HEK293T (cell line): ENCODE data around the gene PNPO.
"Not testable (repeated sequence)": the region's sequence is repeated elsewhere in the genome, so short reads cannot be mapped to it uniquely, and the experiment has no call there.

Source experiments
- CTCF ChIA-PET: fragments of 350-600 bp; formaldehyde crosslinking; extraction: SDS; loops from one replicate; lab custom pipeline; 2021; ENCODE audit warnings: antibody characterized with exemption, inconsistent platforms; lab: Yijun Ruan, JAX
- POLR2A ChIA-PET: fragments of 350-600 bp; formaldehyde crosslinking; extraction: SDS; loops from one replicate; lab custom pipeline; 2020; ENCODE audit warnings: antibody characterized with exemption, inconsistent platforms; lab: Yijun Ruan, JAX
- DNase-seq: peaks from one replicate; pipeline ENCODE4 v3.0.0; 2012; ENCODE audit warnings: mixed read lengths; ENCODE audit errors: extremely low spot score
- ARNT ChIP-seq: fragments of 450-650 bp; IDR thresholded peaks from 2 replicates; pipeline ENCODE4 v1.6.1; 2017; ENCODE audit warnings: mild to moderate bottlenecking
- BHLHE40 ChIP-seq: fragments of 450-650 bp; IDR thresholded peaks from 2 replicates; pipeline ENCODE4 v1.6.1; 2016; ENCODE audit warnings: mild to moderate bottlenecking, moderate library complexity, borderline replicate concordance
- CTBP1 ChIP-seq: fragments of 450-650 bp; IDR thresholded peaks from 2 replicates; pipeline ENCODE4 v1.6.1; 2016; ENCODE audit warnings: borderline replicate concordance
- ELF4 ChIP-seq: fragments of 450-650 bp; IDR thresholded peaks from 2 replicates; pipeline ENCODE4 v1.6.1; 2017; ENCODE audit warnings: antibody characterized with exemption
- FOXA1 ChIP-seq: fragments of 450-650 bp; IDR thresholded peaks from 2 replicates; pipeline ENCODE4 v1.6.1; 2016; ENCODE audit warnings: mild to moderate bottlenecking
- FOXK2 ChIP-seq: fragments of 450-650 bp; IDR thresholded peaks from 2 replicates; pipeline ENCODE4 v1.6.1; 2016; ENCODE audit warnings: mild to moderate bottlenecking
- FOXM1 ChIP-seq: fragments of 450-650 bp; IDR thresholded peaks from 2 replicates; pipeline ENCODE4 v1.6.1; 2017; ENCODE audit warnings: mild to moderate bottlenecking, borderline replicate concordance
- HDGF ChIP-seq: fragments of 450-650 bp; IDR thresholded peaks from 2 replicates; pipeline ENCODE4 v1.6.1; 2017; ENCODE audit warnings: antibody characterized with exemption, borderline replicate concordance
- L3MBTL2 ChIP-seq: fragments of 450-650 bp; conservative IDR thresholded peaks from 2 replicates; pipeline ENCODE4 v1.6.1; 2016; ENCODE audit warnings: mild to moderate bottlenecking
- LEF1 ChIP-seq: fragments of 450-650 bp; IDR thresholded peaks from 2 replicates; pipeline ENCODE4 v1.6.1; 2017; ENCODE audit warnings: mild to moderate bottlenecking, borderline replicate concordance
- NFRKB ChIP-seq: fragments of 450-650 bp; IDR thresholded peaks from 2 replicates; pipeline ENCODE4 v1.6.1; 2016; ENCODE audit warnings: mild to moderate bottlenecking, moderate library complexity
- SP1 ChIP-seq: fragments of 450-650 bp; IDR thresholded peaks from 2 replicates; pipeline ENCODE4 v1.6.1; 2017
- SUZ12 ChIP-seq: fragments of 450-650 bp; IDR thresholded peaks from 2 replicates; pipeline ENCODE4 v1.6.1; 2016; ENCODE audit warnings: mild to moderate bottlenecking
- TARDBP ChIP-seq: fragments of 450-650 bp; IDR thresholded peaks from 2 replicates; pipeline ENCODE4 v1.6.1; 2016
- ZNF384 ChIP-seq: fragments of 450-650 bp; IDR thresholded peaks from 2 replicates; pipeline ENCODE4 v1.6.1; 2016
- TF ChIP-seq, protein P1 (sequence below): fragments of 450-650 bp; IDR thresholded peaks from 2 replicates; pipeline ENCODE4 v1.6.1; 2016

The PNPO gene

DNA sequence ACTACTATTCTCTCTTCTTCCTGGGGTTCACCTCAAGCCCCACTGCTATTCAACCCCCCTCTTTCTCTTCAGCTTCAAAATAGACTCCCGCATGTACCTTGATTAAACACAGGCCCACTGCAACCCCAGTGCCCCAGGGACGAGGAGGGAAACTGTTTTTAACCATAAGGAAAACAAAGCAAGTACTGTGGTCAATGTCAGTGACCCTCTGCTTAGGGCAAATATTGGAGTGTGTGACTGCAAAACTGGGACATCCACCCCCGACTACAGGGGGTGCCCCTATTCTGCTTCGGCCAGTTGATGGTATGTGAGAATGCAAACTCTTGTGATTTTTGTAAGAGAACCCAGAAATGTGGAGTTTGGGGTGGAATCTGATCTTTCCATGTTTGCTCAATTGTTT is 9.5 kb upstream of the PNPO start:
- TF ChIP-seq TARDBP (no peak), ARNT (no peak), SP1 (no peak), ZNF384 (no peak), CTBP1 (no peak)
- TF ChIP-seq, protein P1, sequence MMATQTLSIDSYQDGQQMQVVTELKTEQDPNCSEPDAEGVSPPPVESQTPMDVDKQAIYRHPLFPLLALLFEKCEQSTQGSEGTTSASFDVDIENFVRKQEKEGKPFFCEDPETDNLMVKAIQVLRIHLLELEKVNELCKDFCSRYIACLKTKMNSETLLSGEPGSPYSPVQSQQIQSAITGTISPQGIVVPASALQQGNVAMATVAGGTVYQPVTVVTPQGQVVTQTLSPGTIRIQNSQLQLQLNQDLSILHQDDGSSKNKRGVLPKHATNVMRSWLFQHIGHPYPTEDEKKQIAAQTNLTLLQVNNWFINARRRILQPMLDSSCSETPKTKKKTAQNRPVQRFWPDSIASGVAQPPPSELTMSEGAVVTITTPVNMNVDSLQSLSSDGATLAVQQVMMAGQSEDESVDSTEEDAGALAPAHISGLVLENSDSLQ: no peak
- no peak for DNase-seq
- POLR2A ChIA-PET: interaction anchor here (1.1 to 4.3 kb wide), 2 partner anchors 10 to 36 kb away, joined by 3 to 18 read pairs; partner anchors contain the start of genes PNPO and SP2
- CTCF ChIA-PET: no interaction called here

DNA sequence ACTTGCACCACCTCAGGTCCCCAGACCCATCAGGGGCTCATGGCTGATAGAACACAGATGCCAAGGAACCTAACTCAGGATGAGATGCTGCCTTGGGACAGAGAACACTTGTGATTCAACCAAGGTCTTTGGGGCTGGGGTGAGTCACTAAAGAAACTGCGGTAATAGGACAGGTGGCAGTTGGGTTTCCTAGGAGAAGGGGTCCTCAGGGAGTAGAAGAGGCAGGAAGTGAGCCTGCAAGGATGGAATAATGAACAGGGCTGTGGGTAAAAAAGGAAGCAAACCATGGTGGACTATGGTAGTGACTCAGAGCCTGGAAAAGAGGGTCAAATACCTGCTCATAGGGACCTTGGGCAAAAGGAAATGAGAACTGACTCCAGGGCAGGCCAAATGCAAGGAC is 6.5 kb upstream of the PNPO start:
- no peak for DNase-seq
- ChIA-PET CTCF (no interaction called here), POLR2A (interaction anchor here (1.3 kb wide), 1 partner anchor 114 kb away, joined by 3 read pairs; no protein-coding TSS in a partner anchor)
- TF ChIP-seq, protein P1: no peak
- TF ChIP-seq L3MBTL2: no peak

DNA sequence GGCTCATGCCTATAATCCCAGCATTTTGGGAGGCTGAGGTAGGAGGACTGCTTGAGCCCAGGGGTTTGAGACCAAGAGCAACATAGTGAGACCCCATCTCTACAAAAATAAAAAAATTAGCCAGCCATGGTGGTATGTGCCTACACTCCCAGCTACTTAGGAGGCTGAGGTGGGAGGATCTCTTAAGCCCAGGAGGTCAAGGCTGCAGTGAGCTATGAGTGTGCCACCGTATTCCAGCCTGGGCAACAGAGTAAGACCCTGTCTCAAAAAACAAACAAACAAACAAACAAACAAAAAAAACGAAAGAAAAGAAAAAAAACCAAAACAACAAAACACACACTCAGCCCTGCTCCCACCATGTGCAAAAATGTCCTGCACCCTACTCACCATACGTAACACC is 5.9 kb upstream of the PNPO start:
- ChIA-PET CTCF (interaction anchor here (1.7 kb wide), 1 partner anchor 11 kb away, joined by 4 read pairs; no protein-coding TSS in a partner anchor), POLR2A (interaction anchor here (1.3 kb wide), 1 partner anchor 113 kb away, joined by 3 read pairs; no protein-coding TSS in a partner anchor)
- DNase-seq: not testable (repeated sequence)

DNA sequence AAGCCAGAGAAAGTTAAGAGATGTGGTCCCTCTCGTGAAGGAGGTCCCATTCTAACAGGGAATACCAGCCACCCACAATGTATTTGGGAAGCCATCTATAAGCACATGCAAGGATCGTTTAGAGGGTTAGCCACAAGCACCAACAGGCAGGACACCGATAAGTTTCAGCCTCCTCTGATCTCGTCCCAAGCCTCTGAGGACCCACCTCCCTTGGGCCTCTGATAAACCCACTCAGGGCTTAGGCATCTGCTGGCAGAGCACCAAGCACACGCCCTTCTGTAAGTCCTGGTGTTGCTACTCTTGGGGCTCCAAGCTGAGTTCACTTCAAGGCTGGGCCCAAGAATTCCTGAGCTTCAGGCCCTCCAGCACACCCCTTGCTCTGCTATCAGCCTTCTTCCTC is 5.4 kb upstream of the PNPO start:
- ChIA-PET CTCF (interaction anchor here (0.9 to 1.7 kb wide), 2 partner anchors 11 to 34 kb away, joined by 4 to 5 read pairs; no protein-coding TSS in a partner anchor), POLR2A (interaction anchor here (1.3 kb wide), 1 partner anchor 113 kb away, joined by 3 read pairs; no protein-coding TSS in a partner anchor)
- no peak for DNase-seq
- no peak for TF ChIP-seq L3MBTL2
- TF ChIP-seq BHLHE40: no peak
- no peak for TF ChIP-seq ARNT

GRCh38 chr17:47937941-47938340 is 3.4 kb upstream of the PNPO start:
- CTCF ChIA-PET: no interaction called here
- no peak for DNase-seq
- TF ChIP-seq SUZ12: no peak
- no peak for TF ChIP-seq SP1
- TF ChIP-seq CTBP1: no peak
- TF ChIP-seq TARDBP: no peak
- TF ChIP-seq FOXK2: no peak
- TF ChIP-seq NFRKB: no peak
- no peak for TF ChIP-seq FOXA1
- no peak for TF ChIP-seq HDGF
- TF ChIP-seq ZNF384: no peak
- TF ChIP-seq, protein P1: no peak
- TF ChIP-seq LEF1: no peak
- TF ChIP-seq FOXM1: no peak
- TF ChIP-seq ELF4: no peak
- TF ChIP-seq L3MBTL2: no peak
- no peak for TF ChIP-seq BHLHE40
- TF ChIP-seq ARNT: no peak
- POLR2A ChIA-PET: interaction anchor here (0.6 to 1.1 kb wide), 2 partner anchors 8 to 43 kb away, joined by 3 to 4 read pairs; no protein-coding TSS in a partner anchor

DNA sequence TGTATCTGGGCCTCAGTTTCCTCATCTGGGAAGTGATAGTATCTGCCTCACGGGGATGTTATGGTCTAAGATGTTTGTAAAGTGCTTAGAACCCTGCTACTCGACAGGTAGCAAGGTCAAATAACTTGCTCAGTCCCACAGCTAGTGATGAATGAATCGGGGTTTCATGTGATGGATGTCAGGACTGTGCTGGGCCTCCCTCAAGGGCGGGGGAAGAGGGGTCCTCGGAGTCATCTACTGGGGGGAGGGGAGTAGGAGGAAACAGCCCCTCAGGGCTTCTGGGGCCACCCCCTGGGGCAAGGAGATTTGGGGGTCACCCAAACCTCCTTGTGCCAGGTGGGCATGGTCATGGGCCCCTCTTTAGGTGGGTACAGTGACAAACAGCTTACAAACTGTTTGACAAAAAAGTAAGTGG is 732 bp downstream of the PNPO start:
- CTCF ChIA-PET: interaction anchor here (0.6 to 1.8 kb wide), 7 partner anchors 15 to 174 kb away, joined by 3 to 9 read pairs (median 4); partner anchors contain the start of genes CDK5RAP3, PRR15L and SCRN2
- no peak for TF ChIP-seq FOXM1
- no peak for TF ChIP-seq L3MBTL2
- TF ChIP-seq SP1: no peak
- TF ChIP-seq SUZ12: no peak
- TF ChIP-seq LEF1: no peak
- TF ChIP-seq FOXA1: no peak
- no peak for TF ChIP-seq HDGF
- no peak for TF ChIP-seq ARNT
- TF ChIP-seq CTBP1: no peak
- TF ChIP-seq ELF4: no peak
- DNase-seq: no peak
- POLR2A ChIA-PET: interaction anchor here (0.6 to 3.8 kb wide), 22 partner anchors 9 to 120 kb away, joined by 3 to 34 read pairs (median 6); partner anchors contain the start of genes CDK5RAP3, LRRC46, MRPL10 and OSBPL7

- ChIA-PET CTCF (interaction anchor here (0.6 to 1.8 kb wide), 4 partner anchors 15 to 101 kb away, joined by 3 to 9 read pairs (median 4); partner anchors contain the start of genes CDK5RAP3, PRR15L and SCRN2), POLR2A (interaction anchor here (0.6 to 3.8 kb wide), 12 partner anchors 9 to 121 kb away, joined by 3 to 34 read pairs (median 6); partner anchors contain the start of genes CDK5RAP3, OSBPL7, SCRN2 and SP2)
- TF ChIP-seq FOXM1 (no peak), ELF4 (no peak), SUZ12 (no peak), L3MBTL2 (no peak), FOXK2 (no peak), NFRKB (no peak)
- no peak for DNase-seq
Observed at GRCh38 chr17:47942568-47942967, 1.2 kb downstream of the PNPO start.
